ENCODE results near the gene P2RX7.

GRCh38 chr12:121138284-121138683, 5.6 kb downstream of the P2RX7 start:
- TF ChIP-seq, protein P1, sequence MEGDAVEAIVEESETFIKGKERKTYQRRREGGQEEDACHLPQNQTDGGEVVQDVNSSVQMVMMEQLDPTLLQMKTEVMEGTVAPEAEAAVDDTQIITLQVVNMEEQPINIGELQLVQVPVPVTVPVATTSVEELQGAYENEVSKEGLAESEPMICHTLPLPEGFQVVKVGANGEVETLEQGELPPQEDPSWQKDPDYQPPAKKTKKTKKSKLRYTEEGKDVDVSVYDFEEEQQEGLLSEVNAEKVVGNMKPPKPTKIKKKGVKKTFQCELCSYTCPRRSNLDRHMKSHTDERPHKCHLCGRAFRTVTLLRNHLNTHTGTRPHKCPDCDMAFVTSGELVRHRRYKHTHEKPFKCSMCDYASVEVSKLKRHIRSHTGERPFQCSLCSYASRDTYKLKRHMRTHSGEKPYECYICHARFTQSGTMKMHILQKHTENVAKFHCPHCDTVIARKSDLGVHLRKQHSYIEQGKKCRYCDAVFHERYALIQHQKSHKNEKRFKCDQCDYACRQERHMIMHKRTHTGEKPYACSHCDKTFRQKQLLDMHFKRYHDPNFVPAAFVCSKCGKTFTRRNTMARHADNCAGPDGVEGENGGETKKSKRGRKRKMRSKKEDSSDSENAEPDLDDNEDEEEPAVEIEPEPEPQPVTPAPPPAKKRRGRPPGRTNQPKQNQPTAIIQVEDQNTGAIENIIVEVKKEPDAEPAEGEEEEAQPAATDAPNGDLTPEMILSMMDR (IDR thresholded peaks at IDR 0.05; ENCODE audit: low read length): no peak
- no peak for TF ChIP-seq EZH2 (optimal IDR thresholded peaks at IDR 0.05; ENCODE audit: low read depth, low read length)
